ENCODE results near the gene NRG3.

The NRG3 gene

GRCh38 chr10:82136103-82136502, 261.1 kb downstream of the NRG3 start:
- no peak for DNase-seq

- DNase-seq, result no peak
Observed at GRCh38 chr10:82144153-82144552, 269.2 kb downstream of the NRG3 start.

DNA sequence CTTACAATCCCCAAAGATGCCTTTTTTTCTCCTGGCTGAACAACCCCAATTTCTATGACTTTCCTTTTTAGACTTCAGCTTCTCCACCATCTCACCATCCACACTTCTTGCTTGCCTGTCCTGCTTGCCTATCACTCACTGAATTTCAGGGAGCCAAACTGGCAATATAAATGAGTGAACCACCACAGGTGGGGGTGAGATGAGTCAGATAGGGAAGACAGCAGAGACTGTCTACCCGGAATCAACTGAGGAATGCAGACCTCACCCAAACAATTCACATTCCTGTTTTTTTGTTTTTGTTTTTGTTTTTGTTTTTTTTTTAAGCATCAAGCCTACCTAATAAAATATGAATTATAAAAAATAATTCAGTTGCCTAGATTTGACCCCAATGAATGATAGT, 273.8 kb downstream of the NRG3 start:
- DNase-seq, result no peak

DNA sequence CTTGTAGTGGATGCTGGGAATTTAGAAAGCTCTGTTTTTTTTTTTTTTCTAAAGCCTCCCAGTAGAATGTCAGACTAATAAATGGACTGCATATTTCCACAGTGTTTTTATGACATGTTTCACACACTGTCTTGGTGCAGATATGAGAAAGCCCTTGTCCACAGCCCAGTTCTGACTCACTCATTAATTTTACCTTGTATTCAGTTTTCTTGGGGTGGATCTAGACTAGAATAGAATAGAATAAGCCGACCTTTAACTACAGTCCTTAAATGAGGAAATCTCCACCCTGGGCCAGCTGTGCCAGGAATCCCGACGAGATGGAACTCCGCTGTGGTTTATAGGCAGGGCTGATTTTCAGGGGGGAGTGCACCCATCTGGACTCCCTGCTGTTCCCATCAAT, 274.7 kb downstream of the NRG3 start:
- no peak for DNase-seq

DNA sequence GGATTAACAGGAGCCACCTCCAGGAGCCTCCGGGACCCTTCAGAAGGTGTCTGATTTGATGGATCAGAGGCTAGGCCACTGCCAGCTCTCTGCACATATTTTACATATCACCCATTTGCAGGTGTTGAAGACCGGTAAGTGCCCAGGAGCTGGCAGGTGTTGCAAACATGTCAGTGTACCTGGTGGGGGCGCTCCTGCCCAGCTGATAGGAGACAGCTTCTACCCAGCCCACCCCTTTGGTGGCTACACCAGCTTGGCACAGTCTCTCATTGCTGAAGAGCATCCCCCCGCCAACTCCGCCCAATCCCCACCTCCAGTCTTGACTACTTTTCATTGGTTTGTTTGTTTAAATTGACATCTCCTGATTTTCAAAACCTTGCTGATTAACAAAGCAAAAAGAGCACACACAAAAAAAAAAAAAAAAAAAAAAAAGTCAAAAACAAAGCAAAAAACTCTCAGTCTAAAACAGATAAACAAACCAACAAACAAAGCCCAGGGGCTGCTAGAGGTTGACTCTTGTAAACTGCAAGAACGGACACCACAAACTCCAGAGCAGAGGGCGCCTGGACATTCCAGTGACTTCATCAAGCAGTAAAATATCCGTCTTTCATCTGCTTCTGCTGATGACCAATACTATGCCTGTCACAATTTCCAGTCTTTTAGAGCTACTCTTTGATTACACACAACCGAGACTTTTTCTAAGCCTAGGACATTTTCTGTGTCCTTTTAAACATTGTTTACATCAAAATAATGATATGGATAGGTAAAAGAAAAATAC, 275.3 kb downstream of the NRG3 start:
- no peak for DNase-seq

DNA sequence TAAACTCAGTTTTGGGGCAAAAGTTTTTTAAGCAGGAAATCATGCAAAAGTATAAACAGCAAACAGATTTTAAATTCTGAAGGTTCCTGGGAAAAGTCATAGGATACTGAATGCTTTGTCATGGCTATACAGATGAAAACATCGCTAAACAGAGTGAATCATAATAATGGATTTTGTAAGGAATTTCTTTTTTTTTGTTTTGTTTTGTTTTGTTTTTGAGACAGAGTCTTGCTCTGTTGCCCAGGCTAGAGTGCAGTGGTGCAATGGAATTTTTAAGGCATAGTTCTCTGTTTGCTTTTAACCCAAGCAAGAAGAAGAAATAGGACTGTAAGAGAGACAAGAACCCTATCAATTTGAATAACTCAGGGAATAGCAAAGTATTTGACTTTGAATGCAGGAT, 285.3 kb downstream of the NRG3 start:
- no peak for DNase-seq

DNA sequence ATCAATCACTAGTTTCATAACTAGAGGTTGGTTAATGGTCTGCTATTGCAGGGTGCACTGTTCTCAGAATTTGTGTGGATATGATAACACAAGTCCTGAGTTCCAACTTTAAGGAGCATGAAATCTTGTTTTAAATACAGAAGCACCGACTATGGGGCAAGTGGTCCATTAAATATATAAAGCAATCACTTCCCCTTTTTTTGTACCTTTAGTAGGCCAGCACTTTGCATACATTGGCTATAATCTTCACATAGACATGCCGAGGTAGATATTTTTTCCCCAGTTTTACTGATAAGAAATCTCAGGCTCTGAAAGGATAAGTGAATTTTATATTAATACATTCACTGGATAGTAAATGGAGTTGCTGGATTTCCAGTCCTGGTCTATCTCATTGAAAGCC, 286.3 kb downstream of the NRG3 start:
- DNase-seq, result no peak

- DNase-seq, result no peak
Observed at GRCh38 chr10:82162549-82163195, 287.7 kb downstream of the NRG3 start.

- no peak for DNase-seq
Observed at GRCh38 chr10:82171899-82172298, 296.9 kb downstream of the NRG3 start.

- no peak for DNase-seq
Observed at GRCh38 chr10:82176587-82176986, 301.6 kb downstream of the NRG3 start.

GRCh38 chr10:82190432-82191260, 315.7 kb downstream of the NRG3 start:
- no peak for DNase-seq

DNA sequence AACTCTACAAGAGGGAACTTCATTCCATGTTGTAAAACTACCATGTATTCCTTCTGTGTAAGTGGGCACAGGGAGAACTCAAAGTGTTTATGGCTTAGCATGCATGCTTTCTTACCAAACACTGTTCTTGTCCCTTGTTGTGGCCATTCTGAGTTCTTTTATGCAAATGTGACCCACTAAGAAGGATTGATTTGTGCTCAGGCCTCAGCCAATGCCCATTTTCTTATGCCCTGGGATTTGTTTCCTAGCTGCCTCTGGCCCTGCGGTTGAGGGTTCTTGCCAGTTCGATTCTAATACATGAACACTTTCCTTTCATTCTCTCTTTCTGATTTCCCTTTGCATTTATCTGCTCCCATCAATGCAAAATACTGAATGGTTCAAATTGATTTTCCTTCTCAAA, 316.7 kb downstream of the NRG3 start:
- DNase-seq, result no peak

DNA sequence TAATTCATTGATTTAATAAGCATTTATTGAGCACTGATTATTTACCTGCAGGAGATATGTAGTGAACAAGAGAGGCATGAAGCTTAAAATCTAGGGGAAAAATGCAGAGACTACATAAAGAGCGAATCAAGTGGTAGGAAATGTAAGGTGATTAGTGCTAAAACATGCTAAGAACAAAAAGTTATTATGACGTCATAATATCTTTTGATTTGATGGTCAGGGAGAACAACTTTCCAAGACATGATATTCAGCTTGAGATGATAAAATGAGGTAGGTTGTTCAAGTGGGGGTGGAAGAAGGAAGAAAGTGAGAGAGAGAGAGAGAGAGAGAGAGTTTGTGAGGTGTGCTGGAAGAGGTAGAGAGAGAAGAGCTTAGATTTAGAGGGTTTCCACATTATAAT, 317.7 kb downstream of the NRG3 start:
- no peak for DNase-seq

DNA sequence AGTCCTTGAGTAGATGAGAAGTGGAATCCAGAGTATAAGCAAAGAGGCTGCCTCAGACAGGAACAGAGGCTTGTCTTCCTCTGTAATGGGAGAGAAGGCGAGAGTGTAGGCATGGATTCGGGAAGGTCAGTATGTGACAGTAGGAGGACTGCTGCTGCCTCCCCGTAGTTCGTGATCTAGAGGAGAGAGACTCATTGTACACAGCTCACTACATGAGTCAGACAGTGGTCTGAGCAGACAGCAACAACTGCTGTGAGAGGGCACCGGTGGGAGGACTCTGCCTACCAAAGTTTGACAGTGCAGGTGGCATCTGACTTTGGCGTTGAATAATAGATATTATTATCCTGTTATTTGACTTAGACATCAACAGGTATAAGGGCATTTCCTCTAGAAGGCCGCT, 319.4 kb downstream of the NRG3 start:
- no peak for DNase-seq

DNA sequence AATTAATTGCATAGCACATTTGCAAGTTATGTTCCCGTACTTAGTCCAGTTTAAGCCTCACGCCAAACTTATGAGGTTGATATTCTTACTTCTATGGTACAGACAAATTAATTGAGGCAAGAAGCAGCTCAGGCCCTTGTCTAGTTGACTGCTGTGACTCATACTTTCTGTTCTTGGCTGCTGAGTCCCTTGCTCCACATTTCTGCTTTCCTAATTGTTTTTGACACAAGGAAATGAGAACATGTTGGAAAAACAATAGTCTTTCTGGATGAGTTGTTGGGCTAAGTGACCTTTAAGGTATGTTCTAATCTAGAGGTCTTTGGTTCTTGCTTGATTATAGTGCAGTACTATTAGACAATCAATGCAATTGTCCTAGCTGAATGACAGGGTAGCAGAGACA, 331.8 kb downstream of the NRG3 start:
- DNase-seq, result no peak

DNA sequence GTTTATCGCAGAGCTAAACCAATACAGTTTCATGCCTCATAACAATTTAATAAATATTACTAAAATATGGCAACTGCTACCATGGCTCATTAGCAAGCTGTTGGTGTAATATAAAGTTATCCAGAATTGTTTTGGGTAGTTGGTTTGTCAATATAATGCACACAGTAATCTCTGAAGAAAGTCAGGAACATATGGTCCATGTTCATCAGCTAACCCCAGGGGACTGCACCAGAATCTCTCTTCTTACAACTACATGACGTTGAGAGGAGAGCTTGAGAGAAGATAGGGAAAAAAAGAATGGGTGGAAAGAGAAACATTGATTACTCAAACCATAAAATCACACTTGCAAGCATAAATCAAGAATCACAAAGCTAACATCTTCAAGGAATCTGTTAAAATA, 333.7 kb downstream of the NRG3 start:
- DNase-seq, result no peak

GRCh38 chr10:82210331-82210730, 335.3 kb downstream of the NRG3 start:
- DNase-seq, result no peak

DNA sequence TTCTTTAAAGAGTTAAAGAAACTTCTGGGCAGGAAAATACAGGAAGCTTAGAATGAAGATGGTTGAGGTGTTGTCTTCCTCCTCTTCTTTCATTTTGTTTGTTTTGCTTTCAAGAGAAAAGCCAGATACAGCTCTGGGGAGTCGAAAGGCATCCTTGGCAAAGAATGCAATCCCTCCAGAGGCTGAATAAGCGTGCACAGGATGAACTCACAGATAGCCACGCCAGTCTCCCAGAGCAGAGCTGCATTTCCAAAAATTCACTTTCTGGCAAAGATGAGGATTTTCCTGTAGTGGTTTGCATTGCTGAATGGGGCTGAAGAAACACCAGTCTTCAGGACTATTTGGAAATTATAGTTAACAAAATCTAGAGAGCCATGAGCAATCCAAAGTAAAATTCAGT, 336.4 kb downstream of the NRG3 start:
- DNase-seq, result no peak

GRCh38 chr10:82212753-82213152, 337.8 kb downstream of the NRG3 start:
- no peak for DNase-seq

DNA sequence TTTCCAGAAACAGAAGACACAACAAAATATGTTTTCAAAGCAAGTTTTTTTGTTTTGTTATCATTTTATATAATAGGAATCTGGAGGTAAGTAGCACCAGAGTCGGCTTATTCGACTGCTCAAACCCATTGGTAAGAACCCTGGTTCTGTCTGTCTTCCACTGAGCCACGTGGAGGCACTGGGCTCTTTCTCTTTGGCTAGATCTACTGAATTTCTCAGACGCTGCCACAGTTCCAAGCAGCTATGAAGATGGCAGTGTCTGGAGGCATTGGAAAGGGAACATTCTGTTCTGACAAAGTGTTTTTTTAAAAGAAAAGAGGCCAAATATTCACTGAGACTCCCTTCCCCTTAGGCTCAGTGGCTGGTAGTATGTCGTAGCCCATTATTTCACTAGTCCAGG, 338.8 kb downstream of the NRG3 start:
- DNase-seq, result no peak

DNA sequence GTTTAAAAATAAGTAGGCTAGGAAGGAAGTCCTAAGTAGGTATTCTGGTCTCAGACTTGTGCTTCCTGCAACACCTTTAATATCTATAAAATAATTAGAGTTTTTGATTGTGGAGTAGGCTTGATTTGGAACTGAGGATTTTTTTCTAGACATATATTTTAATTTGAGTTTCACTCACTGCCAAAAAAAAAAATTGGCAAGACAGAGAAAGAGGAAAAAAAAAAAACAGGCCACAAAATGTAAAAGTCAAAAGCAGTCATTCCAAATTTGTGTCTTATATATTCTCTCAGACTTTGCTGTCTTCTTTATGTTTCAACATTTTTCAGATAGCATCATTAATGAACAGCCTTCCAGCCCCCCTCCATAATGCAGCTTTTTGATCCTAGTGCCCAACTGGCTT, 346.1 kb downstream of the NRG3 start:
- DNase-seq, result no peak

DNA sequence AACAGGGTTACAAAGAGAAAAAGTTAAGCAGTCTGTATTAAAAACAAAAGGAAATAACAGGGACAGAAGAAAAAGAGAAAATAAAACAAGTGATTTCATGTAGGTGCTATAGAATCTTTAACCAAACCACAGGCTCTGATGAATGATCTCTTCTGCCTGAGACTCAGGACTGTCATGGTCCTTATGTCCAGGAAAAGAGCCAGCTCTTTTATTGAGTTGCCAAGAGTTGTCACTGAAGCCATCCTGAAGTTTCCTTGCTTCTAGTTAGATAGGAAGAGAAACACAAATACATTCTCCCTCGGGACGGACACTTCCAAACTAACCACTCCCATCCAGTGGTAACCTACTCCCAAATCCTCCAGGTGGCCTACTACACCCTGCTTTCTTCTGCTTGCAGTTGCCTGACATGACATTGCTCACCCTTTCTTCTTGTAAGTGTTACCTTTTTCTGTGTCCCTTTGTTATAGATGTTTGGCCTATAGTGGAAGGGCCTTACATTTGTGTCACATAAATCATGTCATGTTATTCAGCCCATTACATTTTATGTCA, 346.7 kb downstream of the NRG3 start:
- no peak for DNase-seq

DNA sequence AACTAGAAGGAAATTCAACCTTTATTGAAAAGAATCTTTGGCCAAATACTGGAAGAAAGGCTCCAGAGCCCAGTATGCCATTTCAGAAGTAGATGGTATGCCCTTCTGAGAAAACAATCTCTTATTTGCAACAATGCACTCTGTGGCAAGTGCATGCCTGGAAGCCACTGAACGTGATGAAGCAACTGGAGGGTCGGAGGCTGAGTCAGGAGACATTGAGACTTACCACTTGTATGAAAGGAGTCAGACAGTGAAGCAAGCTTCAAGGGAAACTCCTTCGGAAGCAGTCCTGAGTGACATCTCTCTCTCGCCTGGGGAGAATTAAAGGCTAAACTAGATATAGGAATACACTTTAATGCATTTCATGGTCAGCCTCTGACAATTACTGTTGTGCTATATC, 353.7 kb downstream of the NRG3 start:
- DNase-seq, result no peak

- DNase-seq, result no peak
Observed at GRCh38 chr10:82234173-82234572, 359.2 kb downstream of the NRG3 start.
